Measurements from ENCODE around the gene DDX3X. TPM values are rescaled to one million over a fixed set of nuclear protein-coding genes. Genes with fewer than 3 reads are reported as not detected.
"Not testable (repeated sequence)": the region's sequence is repeated elsewhere in the genome, so short reads cannot be mapped to it uniquely, and the experiment has no call there.

Gene DDX3X

DNA sequence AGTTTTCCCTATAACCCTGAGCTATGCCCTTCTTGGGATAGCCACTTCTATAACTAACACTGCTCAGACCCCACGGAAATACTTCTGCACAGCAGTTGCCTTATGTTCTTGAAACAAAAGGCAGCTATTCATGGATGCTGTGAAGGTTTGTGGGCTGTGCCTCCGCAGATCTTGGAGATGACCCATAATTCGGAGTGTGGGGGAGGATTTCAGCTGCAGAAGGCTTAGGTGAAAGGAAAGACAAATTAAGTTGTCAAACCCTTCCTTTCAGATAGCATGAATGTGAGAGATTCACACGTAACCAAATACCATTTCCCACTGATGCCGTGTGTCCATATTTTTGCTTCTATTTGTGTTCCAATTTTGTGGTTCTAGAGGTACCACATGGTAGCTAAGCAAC, 75.0 kb downstream of the DDX3X start:
- no peak overlapping the region for H2AK5ac ChIP-seq (ENCODE audit: low read length)
- H3K23ac ChIP-seq (ENCODE audit: low read length): no peak overlapping the region
- H3K18ac ChIP-seq (ENCODE audit: low read length): no peak overlapping the region
- H4K8ac ChIP-seq (ENCODE audit: low read depth, low read length): no peak overlapping the region
- DNase-seq: no peak
- no peak overlapping the region for H3K4me3 ChIP-seq (ENCODE audit: low read length)
- H2BK120ac ChIP-seq (ENCODE audit: low read depth, low read length): no peak overlapping the region
- no peak overlapping the region for H4K5ac ChIP-seq (ENCODE audit: low read length)
- no peaks in the 10 kb centered on the region for H3K36me3 ChIP-seq (ENCODE audit: control insufficient read depth, insufficient read depth, low read length)
- H3K4ac ChIP-seq (ENCODE audit: low read depth, low read length): no peak overlapping the region
- no peaks in the 10 kb centered on the region for H3K27me3 ChIP-seq (ENCODE audit: insufficient read depth, low read length, poor library complexity)
- H3K4me1 ChIP-seq (ENCODE audit: control insufficient read depth, low read depth, low read length): no peaks in the 10 kb centered on the region
- no peak overlapping the region for H2BK5ac ChIP-seq (ENCODE audit: low read length)
- no peaks in the 10 kb centered on the region for H3K79me1 ChIP-seq (ENCODE audit: low read length)
- WGBS (ENCODE audit: extremely low coverage, insufficient coverage, low lambda C conversion rate): no CpG with 5 or more reads among the region's 5 CpGs
- no peak overlapping the region for H3K4me2 ChIP-seq (ENCODE audit: low read length)
- H3K79me2 ChIP-seq (ENCODE audit: control insufficient read depth, insufficient read depth, low read length): no peaks in the 10 kb centered on the region
- no peak overlapping the region for H2BK15ac ChIP-seq (replicated peaks; ENCODE audit: low read depth)
- no peak overlapping the region for H3K9ac ChIP-seq (ENCODE audit: low read length)
- H3K56ac ChIP-seq (ENCODE audit: low read length): no peak overlapping the region
- no peak overlapping the region for H3K27ac ChIP-seq (ENCODE audit: low read depth, low read length)

DNA sequence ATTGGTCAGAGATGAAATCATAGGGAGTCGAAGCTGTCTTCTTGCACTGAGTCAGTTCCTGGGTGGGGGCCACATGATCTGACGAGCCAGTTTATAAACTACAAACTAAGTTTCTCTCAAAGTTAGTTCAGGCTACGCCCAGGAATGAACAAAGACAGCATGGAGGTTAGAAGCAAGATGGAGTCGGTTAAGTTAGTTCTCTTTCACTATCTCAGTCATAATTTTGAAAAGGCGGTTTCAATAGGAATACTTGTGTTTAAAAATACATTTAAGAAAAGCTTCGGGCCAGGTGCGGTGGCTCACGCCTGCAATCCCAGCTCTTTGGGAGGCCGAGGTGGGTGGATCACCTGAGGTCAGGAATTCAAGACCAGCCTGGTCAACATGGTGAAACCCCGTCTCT, 77.3 kb downstream of the DDX3X start:
- not testable (repeated sequence) for H3K4ac ChIP-seq (ENCODE audit: low read depth, low read length); H2BK120ac ChIP-seq (ENCODE audit: low read depth, low read length); H3K4me3 ChIP-seq (ENCODE audit: low read length); H3K27me3 ChIP-seq (ENCODE audit: insufficient read depth, low read length, poor library complexity); H2AK5ac ChIP-seq (ENCODE audit: low read length); H3K4me1 ChIP-seq (ENCODE audit: control insufficient read depth, low read depth, low read length); DNase-seq; H2BK15ac ChIP-seq (replicated peaks; ENCODE audit: low read depth); H4K5ac ChIP-seq (ENCODE audit: low read length); H3K27ac ChIP-seq (ENCODE audit: low read depth, low read length); H3K79me1 ChIP-seq (ENCODE audit: low read length); H4K8ac ChIP-seq (ENCODE audit: low read depth, low read length); H3K56ac ChIP-seq (ENCODE audit: low read length); H3K18ac ChIP-seq (ENCODE audit: low read length); H3K9ac ChIP-seq (ENCODE audit: low read length); H3K79me2 ChIP-seq (ENCODE audit: control insufficient read depth, insufficient read depth, low read length); H2BK5ac ChIP-seq (ENCODE audit: low read length); H3K4me2 ChIP-seq (ENCODE audit: low read length); H3K23ac ChIP-seq (ENCODE audit: low read length); H3K36me3 ChIP-seq (ENCODE audit: control insufficient read depth, insufficient read depth, low read length)
- WGBS (ENCODE audit: extremely low coverage, insufficient coverage, low lambda C conversion rate): no CpG with 5 or more reads among the region's 10 CpGs

DNA sequence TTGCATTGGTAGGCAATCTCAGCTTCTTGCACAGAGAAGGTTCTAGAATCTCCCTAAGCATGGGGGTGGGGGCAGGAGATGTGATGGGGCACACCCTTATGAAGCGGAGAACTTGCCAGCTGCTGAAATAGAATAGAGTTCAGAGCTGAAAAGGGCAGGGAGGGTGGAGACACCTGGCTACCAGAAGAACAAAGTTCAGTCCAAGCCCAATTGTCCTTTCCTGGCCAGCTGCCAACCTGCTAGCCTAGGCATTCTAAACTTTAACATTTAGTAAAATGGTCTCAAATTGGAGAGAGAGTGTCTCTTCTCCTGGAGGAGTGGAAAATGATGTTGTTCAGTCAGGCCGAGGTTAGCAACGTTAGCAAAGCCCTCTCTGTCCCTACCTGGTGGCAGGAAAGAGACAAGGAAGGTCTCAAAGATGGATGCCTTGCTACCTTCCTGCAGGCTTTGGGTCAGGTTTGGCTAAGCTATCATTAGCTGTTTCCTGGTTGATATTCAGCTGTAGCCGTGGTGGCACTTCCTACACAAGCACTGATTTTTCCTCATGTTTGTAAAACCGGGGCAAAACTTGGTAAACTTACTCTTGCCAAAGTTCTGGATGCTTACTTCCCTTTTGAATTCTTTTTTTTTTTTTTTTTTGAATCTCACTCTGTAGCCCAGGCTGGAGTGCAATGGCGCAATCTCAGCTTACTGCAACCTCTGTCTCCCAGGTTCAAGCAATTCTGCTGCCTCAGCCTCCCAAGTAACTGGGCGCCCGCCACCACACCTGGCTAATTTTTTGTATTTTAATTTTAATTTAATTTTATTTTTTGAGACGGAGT, 78.5 kb downstream of the DDX3X start:
- H3K23ac ChIP-seq (ENCODE audit: low read length): no peak overlapping the region
- no peak overlapping the region for H2BK15ac ChIP-seq (replicated peaks; ENCODE audit: low read depth)
- H4K8ac ChIP-seq (ENCODE audit: low read depth, low read length): no peak overlapping the region
- H2AK5ac ChIP-seq (ENCODE audit: low read length): no peak overlapping the region
- no peak overlapping the region for H3K56ac ChIP-seq (ENCODE audit: low read length)
- no peak overlapping the region for H2BK5ac ChIP-seq (ENCODE audit: low read length)
- no peak overlapping the region for H3K27ac ChIP-seq (ENCODE audit: low read depth, low read length)
- H3K36me3 ChIP-seq (ENCODE audit: control insufficient read depth, insufficient read depth, low read length): no peaks in the 10 kb centered on the region
- no peak overlapping the region for H2BK120ac ChIP-seq (ENCODE audit: low read depth, low read length)
- no CpG with 5 or more reads among the region's 9 CpGs for WGBS (ENCODE audit: extremely low coverage, insufficient coverage, low lambda C conversion rate)
- H3K9ac ChIP-seq (ENCODE audit: low read length): no peak overlapping the region
- DNase-seq: no peak
- no peaks in the 10 kb centered on the region for H3K27me3 ChIP-seq (ENCODE audit: insufficient read depth, low read length, poor library complexity)
- no peaks in the 10 kb centered on the region for H3K79me1 ChIP-seq (ENCODE audit: low read length)
- no peaks in the 10 kb centered on the region for H3K4me1 ChIP-seq (ENCODE audit: control insufficient read depth, low read depth, low read length)
- no peak overlapping the region for H4K5ac ChIP-seq (ENCODE audit: low read length)
- H3K4me2 ChIP-seq (ENCODE audit: low read length): no peak overlapping the region
- H3K18ac ChIP-seq (ENCODE audit: low read length): no peak overlapping the region
- no peak overlapping the region for H3K4me3 ChIP-seq (ENCODE audit: low read length)
- H3K79me2 ChIP-seq (ENCODE audit: control insufficient read depth, insufficient read depth, low read length): no peaks in the 10 kb centered on the region
- H3K4ac ChIP-seq (ENCODE audit: low read depth, low read length): no peak overlapping the region

Small RNA genes lying within 50 kb of the gene (small RNA-seq; reads per million reads assigned to genes)
- gene RF00019 (ENCODE audit: insufficient read depth): not detected
- not detected for gene RNA5SP502 (ENCODE audit: insufficient read depth)

Data from mesendoderm (in vitro differentiated cells).